ENCODE measurements around the gene SKI.
"Not testable (repeated sequence)": the region's sequence is repeated elsewhere in the genome, so short reads cannot be mapped to it uniquely, and the experiment has no call there.

Gene SKI

DNA sequence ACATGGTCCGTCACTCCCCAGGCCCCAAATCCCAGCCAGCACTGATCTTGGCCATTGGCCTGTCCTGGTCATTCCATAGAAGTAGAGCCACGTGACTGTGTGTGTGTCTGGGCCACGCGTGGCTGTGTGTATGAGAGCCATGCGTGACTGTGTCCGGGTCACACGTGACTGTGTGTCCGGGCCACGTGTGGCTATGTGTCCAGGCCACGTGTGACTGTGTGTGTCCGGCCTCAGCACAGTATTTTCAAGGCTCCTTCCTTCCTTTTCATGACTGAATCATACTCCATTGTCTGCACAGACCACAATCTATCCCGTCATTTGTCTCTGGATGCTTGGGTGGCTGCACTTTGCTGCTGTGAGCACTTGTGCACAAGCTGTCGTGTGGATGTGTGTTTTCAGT, 67.4 kb downstream of the SKI start:
- Histone ChIP-seq H3K27ac (ENCODE audit: low read length) (no peak overlapping the region), H3K36me3 (replicated peaks; ENCODE audit: low read depth, low read length) (no peaks in the 10 kb centered on the region), H3K79me2 (ENCODE audit: low read length) (peaks cover 73% of the 10 kb centered on the region), H3K4me2 (ENCODE audit: low read length) (no peak overlapping the region), H3K4me1 (ENCODE audit: low read length) (peaks cover 22% of the 10 kb centered on the region), H2AFZ (ENCODE audit: low read depth, low read length) (no peak overlapping the region), H3K4me3 (ENCODE audit: low read length) (no peak overlapping the region), H3K27me3 (ENCODE audit: low read depth, low read length) (peaks cover 12% of the 10 kb centered on the region), H3K9me3 (ENCODE audit: insufficient read depth, low read length) (no peaks in the 10 kb centered on the region), H3K9ac (ENCODE audit: low read length) (no peak overlapping the region), H4K20me1 (ENCODE audit: insufficient read depth, low read length) (peaks cover 94% of the 10 kb centered on the region)
- TF ChIP-seq, protein P1, sequence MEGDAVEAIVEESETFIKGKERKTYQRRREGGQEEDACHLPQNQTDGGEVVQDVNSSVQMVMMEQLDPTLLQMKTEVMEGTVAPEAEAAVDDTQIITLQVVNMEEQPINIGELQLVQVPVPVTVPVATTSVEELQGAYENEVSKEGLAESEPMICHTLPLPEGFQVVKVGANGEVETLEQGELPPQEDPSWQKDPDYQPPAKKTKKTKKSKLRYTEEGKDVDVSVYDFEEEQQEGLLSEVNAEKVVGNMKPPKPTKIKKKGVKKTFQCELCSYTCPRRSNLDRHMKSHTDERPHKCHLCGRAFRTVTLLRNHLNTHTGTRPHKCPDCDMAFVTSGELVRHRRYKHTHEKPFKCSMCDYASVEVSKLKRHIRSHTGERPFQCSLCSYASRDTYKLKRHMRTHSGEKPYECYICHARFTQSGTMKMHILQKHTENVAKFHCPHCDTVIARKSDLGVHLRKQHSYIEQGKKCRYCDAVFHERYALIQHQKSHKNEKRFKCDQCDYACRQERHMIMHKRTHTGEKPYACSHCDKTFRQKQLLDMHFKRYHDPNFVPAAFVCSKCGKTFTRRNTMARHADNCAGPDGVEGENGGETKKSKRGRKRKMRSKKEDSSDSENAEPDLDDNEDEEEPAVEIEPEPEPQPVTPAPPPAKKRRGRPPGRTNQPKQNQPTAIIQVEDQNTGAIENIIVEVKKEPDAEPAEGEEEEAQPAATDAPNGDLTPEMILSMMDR (IDR thresholded peaks at IDR 0.05; ENCODE audit: low read depth, low read length), result no peak
- no peak for TF ChIP-seq EZH2phosphoT487 (IDR thresholded peaks at IDR 0.05; ENCODE audit: low read depth)

DNA sequence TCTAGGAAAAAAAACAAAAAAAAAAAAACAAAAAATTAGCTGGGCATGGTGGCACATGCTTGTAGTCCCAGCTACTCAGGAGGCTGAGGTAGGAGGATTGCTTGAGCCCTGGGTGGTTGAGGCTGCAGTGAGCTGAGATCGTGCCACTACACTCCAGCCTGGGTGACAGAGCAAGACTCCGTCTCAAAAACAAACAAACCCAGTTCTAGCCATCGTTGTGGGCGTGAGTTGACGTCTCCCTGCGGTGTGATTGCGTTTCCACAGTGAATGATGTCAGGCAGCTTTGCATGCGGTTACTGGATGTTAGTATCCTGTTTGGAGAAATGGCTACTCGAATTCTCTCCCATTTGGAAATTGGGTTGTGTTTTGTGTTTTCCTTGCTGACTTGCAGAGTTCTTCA, 68.1 kb downstream of the SKI start:
- H3K4me2 ChIP-seq (ENCODE audit: low read length); H3K9me3 ChIP-seq (ENCODE audit: insufficient read depth, low read length); H3K4me3 ChIP-seq (ENCODE audit: low read length); H3K27me3 ChIP-seq (ENCODE audit: low read depth, low read length); H3K27ac ChIP-seq (ENCODE audit: low read length); H3K36me3 ChIP-seq (replicated peaks; ENCODE audit: low read depth, low read length); H3K9ac ChIP-seq (ENCODE audit: low read length); H2AFZ ChIP-seq (ENCODE audit: low read depth, low read length): not testable (repeated sequence)
- Histone ChIP-seq H3K79me2 (ENCODE audit: low read length) (peaks cover 77% of the 10 kb centered on the region), H3K4me1 (ENCODE audit: low read length) (peaks cover 20% of the 10 kb centered on the region), H4K20me1 (ENCODE audit: insufficient read depth, low read length) (peaks cover 87% of the 10 kb centered on the region)

- no peak overlapping the region for H2AFZ ChIP-seq (ENCODE audit: low read depth, low read length)
- TF ChIP-seq, protein P1 (IDR thresholded peaks at IDR 0.05; ENCODE audit: low read depth, low read length), result no peak
- no peak for TF ChIP-seq EZH2phosphoT487 (IDR thresholded peaks at IDR 0.05; ENCODE audit: low read depth)
- H3K36me3 ChIP-seq (replicated peaks; ENCODE audit: low read depth, low read length), result no peaks in the 10 kb centered on the region
- H3K9me3 ChIP-seq (ENCODE audit: insufficient read depth, low read length), result no peaks in the 10 kb centered on the region
- H3K4me3 ChIP-seq (ENCODE audit: low read length), result no peak overlapping the region
- H3K4me1 ChIP-seq (ENCODE audit: low read length), result peaks cover 22% of the 10 kb centered on the region
- H4K20me1 ChIP-seq (ENCODE audit: insufficient read depth, low read length), result peaks cover 83% of the 10 kb centered on the region
- H3K27ac ChIP-seq (ENCODE audit: low read length), result no peak overlapping the region
- no peak overlapping the region for H3K9ac ChIP-seq (ENCODE audit: low read length)
- H3K79me2 ChIP-seq (ENCODE audit: low read length), result peaks cover 79% of the 10 kb centered on the region
- H3K27me3 ChIP-seq (ENCODE audit: low read depth, low read length), result peaks cover 6% of the 10 kb centered on the region
- no peak overlapping the region for H3K4me2 ChIP-seq (ENCODE audit: low read length)
These were observed 68.5 kb downstream of the SKI start for GRCh38 chr1:2296614-2297013.

GRCh38 chr1:2297246-2298011, 69.3 kb downstream of the SKI start:
- Histone ChIP-seq H3K4me3 (ENCODE audit: low read length) (no peak overlapping the region), H3K9me3 (ENCODE audit: insufficient read depth, low read length) (no peaks in the 10 kb centered on the region), H3K27me3 (ENCODE audit: low read depth, low read length) (no peaks in the 10 kb centered on the region), H3K36me3 (replicated peaks; ENCODE audit: low read depth, low read length) (no peaks in the 10 kb centered on the region), H3K9ac (ENCODE audit: low read length) (no peak overlapping the region), H2AFZ (ENCODE audit: low read depth, low read length) (no peak overlapping the region), H3K27ac (ENCODE audit: low read length) (no peak overlapping the region), H3K79me2 (ENCODE audit: low read length) (peaks cover 79% of the 10 kb centered on the region), H3K4me2 (ENCODE audit: low read length) (no peak overlapping the region), H3K4me1 (ENCODE audit: low read length) (peaks cover 28% of the 10 kb centered on the region), H4K20me1 (ENCODE audit: insufficient read depth, low read length) (peaks cover 79% of the 10 kb centered on the region)
- TF ChIP-seq, protein P1 (IDR thresholded peaks at IDR 0.05; ENCODE audit: low read depth, low read length), result no peak
- TF ChIP-seq EZH2phosphoT487 (IDR thresholded peaks at IDR 0.05; ENCODE audit: low read depth), result no peak

Measured in OCI-LY3 (cell line).